GM21381 (cell line): ENCODE data around the gene RAD9B.
"Not testable (repeated sequence)": the region's sequence is repeated elsewhere in the genome, so short reads cannot be mapped to it uniquely, and the experiment has no call there.

Experiments
- ATAC-seq: cut with Tn5 transposase; IDR thresholded peaks from one replicate; pipeline ENCODE4 v1.9.1; 2021; ENCODE audit warnings: mild to moderate bottlenecking, moderate library complexity; ENCODE audit not compliant: unreplicated experiment

Gene RAD9B

DNA sequence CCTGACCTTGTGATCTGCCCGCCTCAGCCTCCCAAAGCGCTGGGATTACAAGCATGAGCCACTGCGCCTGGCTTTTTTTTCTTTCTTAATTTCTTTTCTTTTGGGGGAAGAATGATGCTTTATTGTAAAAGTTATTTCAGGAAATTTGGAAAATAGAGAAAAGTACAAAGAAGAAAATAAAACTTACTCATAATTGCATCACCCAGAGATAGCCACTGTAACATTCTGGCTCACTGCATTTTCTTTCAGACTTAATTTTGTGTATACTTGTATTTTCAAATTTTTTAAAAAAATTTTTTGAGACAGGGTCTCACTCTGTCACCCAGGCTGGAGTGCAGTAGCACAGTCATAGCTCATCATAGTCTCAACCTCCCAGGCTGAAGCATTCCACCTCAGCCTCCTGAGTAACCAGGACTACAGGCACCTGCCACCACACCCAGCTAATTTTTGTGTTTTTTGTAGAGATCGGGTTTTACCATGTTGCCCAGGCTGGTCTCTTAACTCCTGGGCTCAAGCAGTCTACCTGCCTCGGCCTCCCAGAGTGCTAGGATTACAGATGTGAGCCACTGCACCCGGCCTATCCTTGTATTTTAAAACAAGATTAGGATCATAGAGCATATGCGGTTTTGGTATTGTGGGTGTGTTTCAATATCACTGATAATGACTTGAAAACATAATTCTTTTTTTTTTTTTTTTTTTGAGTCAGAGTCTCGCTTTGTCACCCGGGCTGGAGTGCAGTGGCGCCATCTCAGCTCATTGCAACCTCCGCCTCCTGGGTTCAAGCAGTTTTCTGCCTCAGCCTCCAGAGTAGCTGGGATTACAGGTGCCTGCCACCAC is 19.0 kb downstream of the RAD9B start:
- ATAC-seq: not testable (repeated sequence)

GRCh38 chr12:110528277-110528839 is 26.2 kb downstream of the RAD9B start:
- ATAC-seq: no peak

DNA sequence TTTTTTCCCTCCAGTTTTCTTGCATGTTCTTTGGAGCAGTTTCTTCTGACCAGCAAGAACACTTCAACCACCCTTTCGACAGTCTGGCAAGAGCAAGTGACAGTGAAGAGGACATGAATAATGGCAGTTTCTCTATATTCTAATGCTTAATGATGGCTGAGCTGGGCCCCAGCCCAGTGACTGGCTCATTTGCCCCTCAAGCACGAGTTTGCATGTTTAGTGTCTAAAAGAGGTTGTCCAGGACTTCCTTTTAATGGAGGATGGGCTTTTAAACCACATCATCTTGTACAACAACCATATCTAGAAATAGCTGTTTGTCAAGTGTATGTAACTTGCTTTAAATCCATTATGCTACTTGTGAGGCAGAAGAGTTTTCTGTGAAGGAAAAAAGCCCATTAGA is 28.4 kb downstream of the RAD9B start:
- ATAC-seq: no peak

GRCh38 chr12:110531741-110532333 is 29.7 kb downstream of the RAD9B start:
- peak; percentile 86 for ATAC-seq

DNA sequence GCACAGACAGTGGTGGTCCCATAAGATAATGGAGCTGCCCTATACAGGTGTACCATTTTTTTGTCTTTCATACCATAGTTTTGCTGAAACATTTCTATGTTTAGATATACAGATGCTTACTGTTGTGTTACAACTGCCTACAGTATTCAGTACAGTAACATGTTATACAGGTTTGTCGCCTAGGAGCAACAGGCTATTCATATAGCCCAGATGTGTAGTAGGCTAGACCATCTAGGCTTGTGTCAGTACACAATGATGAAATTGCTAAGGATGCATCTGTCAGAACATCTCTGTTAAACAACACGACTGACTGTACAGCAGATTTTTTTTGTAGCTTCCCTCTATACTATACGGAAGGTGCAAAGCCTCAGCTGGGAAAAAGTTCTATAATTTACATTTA is 30.5 kb downstream of the RAD9B start:
- no peak for ATAC-seq

GRCh38 chr12:110533607-110534006 is 31.5 kb downstream of the RAD9B start:
- ATAC-seq: no peak

GRCh38 chr12:110534811-110535210 is 32.7 kb downstream of the RAD9B start:
- ATAC-seq: no peak

GRCh38 chr12:110536834-110537604 is 34.9 kb downstream of the RAD9B start:
- no peak for ATAC-seq

DNA sequence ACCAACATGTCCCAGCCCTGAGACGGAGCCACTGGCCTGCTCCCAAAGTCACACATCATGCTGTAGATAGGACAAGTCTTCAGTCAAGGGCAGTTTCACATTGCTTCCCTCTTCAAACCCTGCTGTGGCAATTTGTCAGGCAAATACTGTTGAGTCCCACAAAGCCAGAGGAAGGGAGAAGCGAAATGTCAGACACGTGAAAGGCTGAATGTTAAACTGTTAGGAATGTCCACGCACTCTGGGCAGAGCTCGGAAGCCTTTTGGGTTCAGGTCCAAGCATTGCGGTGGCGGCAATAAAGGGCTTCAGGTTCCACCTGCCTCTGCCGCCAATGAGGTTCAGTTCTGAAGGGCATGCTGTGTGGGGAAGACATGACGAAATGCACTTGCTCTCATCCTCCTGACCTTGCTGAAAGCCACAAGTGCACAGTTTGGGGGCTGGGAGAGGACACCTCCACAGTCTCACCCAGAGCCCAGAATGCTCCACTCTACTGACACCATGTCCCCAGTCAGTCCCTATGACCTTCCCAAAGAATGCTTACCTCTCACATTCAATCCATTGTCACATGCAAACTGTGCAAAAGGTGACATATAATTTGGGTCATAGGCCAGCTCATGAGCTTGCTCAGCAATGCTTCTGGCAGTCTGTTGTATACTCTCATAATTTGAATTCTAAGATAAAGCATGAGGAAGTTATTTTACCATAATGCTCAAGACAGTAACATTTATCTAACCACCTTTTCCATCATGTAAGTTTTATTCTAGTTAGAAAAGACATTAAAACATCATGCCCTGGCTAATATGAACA is 35.7 kb downstream of the RAD9B start:
- no peak for ATAC-seq

DNA sequence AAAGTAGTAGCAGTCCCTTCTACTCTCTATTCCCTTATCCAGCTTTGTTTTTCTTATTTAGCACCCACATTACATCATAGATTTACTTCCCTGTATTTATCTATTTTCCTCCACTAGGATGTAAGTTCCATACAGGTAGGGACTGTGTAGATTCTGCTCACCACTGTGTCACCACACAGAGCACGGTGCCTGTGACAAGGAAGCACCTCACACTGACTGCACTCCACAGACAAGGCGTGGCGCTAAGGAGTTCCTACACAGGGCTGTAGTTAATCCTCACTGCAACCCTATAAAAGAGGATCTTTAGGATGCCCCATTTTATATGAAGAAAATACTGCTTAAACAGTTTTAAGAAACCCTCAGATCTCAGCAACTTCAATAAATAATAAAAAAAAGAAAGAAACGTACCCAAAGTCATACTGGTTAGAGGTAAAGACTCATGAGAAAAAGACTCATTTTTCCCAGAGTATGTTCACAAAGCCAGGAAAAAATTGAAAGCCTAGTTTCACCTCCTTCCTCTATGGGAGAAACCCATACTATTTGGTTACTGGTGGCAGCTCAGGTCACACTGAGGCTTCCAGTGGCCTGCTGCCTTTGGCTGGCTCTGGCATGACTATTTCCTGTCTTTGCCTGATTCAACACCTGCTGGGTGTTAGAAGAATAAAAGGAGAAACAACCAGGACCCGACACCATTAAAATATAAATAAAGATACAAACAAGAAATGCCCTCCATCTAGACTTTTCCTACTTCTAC is 36.9 kb downstream of the RAD9B start:
- no peak for ATAC-seq

- ATAC-seq: no peak
Measured at GRCh38 chr12:110540048-110540447, 37.9 kb downstream of the RAD9B start.

DNA sequence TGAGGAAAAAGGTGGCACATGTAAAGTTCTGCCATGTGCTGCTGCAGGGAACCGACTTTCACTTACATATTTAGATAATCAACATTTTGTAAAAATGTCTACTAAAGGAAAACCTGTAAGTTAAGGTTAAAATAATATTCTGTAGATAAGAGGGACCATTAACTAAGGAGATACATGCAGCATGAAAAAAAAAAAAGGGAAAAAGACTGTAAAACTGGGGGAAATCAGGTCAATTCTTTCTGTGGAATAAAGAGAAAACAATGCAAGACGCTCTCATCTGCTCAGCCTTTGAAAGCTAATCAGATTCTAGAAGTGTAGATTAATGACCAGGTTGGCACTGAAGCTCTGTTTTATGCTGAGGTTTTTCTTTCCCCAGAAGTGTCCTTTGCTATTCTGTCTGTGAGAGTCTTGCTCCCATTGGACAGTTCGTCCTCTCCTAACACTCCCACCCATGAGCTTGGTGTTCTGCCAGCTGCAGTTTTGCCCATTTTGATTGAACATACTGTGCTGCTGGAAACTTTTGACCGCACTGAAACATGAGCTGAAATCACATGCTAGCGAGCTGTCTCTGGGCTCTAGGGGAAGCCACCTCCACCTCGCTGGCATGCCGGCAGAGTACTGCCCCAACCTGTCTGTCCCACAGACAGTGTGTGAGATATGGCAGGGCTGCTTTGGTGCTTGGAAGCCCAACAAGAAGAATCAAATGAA is 41.3 kb downstream of the RAD9B start:
- no peak for ATAC-seq

- no peak for ATAC-seq
Measured at GRCh38 chr12:110543965-110544364, 41.8 kb downstream of the RAD9B start.

GRCh38 chr12:110545259-110545658 is 43.1 kb downstream of the RAD9B start:
- not testable (repeated sequence) for ATAC-seq

DNA sequence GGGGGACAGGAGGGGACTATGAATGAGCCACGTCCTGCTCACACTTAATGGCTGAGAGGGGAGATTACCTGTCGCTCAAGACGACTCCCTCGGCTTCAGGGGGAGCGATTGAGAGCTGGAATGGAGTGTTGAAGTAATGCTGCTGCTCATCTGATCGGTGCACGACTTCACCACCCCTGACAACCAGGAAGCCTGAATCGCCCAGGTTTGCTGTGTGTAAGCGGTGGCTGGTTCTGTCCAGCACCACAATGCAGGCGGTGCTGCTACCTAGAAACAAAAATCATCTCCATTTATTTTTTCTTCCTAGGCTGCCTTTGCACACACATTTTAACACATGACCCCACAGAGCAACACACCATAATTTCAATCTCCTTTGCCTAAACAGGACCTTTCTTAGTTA is 43.7 kb downstream of the RAD9B start:
- ATAC-seq: no peak

- no peak for ATAC-seq
Measured at GRCh38 chr12:110546339-110546738, 44.2 kb downstream of the RAD9B start.

GRCh38 chr12:110547090-110547489 is 45.0 kb downstream of the RAD9B start:
- ATAC-seq: no peak

- ATAC-seq: no peak
Measured at GRCh38 chr12:110548678-110549077, 46.5 kb downstream of the RAD9B start.

DNA sequence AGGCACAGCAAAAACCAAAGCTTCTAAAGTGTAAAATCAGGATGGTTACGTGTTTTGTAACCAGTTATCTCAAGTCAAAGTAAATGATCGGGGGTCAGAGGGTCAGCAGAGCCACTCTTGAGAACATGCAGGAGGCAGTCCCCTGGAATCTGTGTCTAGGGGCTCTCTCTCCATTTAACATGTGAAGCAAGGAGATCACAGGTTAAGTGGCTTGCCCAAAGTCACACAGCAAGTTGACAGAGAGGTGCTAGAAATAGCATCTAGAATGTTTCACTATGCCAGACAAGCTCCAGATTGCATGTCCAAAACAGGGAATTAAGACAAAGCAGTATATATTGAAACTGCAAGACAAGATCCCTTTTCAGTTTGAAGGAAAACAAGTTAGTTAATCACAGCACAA is 47.6 kb downstream of the RAD9B start:
- no peak for ATAC-seq
